ENCODE results near the gene CSPG4.

The CSPG4 gene

GRCh38 chr15:75631935-75632334 is 80.7 kb downstream of the CSPG4 start:
- Mint-ChIP-seq H3K27ac (no peak overlapping the region), H3K4me1 (peaks cover 21% of the 10 kb centered on the region), H3K36me3 (peaks cover under 1% of the 10 kb centered on the region), H3K9me3 (no peaks in the 10 kb centered on the region), H3K27me3 (no peaks in the 10 kb centered on the region), H3K4me3 (no peak overlapping the region)
- CTCF ChIA-PET = no interaction called here
- no peak for DNase-seq

- Mint-ChIP-seq H3K27ac (peak within 1 kb of the TSS; percentile 97), H3K9me3 (no peaks in the 10 kb centered on the region), H3K4me3 (peak within 1 kb of the TSS; percentile 87), H3K27me3 (no peaks in the 10 kb centered on the region), H3K36me3 (peaks cover 11% of the 10 kb centered on the region), H3K4me1 (peaks cover 50% of the 10 kb centered on the region)
- DNase-seq = peak; percentile 97
- CTCF ChIA-PET = interaction anchor here (0.6 to 3.2 kb wide), 6 partner anchors 12 to 597 kb away, joined by 3 to 15 read pairs (median 4); partner anchors contain the start of genes IMP3 and PTPN9
Measured at GRCh38 chr15:75625542-75626347, 86.9 kb downstream of the CSPG4 start, which contains the start of gene SNUPN. Gene SNUPN (minus strand): TSS chr15:75625725. CDS start chr15:75621051, 4,674 bp downstream.

Measured in activated naive CD4-positive, alpha-beta T cell treated with anti-CD3 and anti-CD28 coated beads, Interleukin-2, amount 10 ng/mL, durations not matched to agents 7 days and 5 days (primary cell).